DND-41 (cell line): ENCODE results near the gene MIDN.

ENCODE experiments used
- CTCF ChIP-seq: IDR thresholded peaks from 2 replicates; pipeline ENCODE4 v1.5.1; 2012; ENCODE audit warnings: borderline replicate concordance, low read length, moderate library complexity, mild to moderate bottlenecking; ENCODE audit not compliant: poor library complexity, severe bottlenecking; ENCODE audit errors: extremely low read depth
- EZH2 ChIP-seq: IDR thresholded peaks from 3 replicates; pipeline ENCODE4 v1.6.1; 2012; ENCODE audit warnings: borderline replicate concordance, low read depth, mild to moderate bottlenecking, moderate library complexity, low read length, inconsistent platforms; ENCODE audit not compliant: severe bottlenecking

GRCh38 chr19:1248786-1249297 is 459 bp downstream of the MIDN start:
- TF ChIP-seq CTCF (peak; percentile 83), EZH2 (no peak)
